Suprapubic skin (tissue), 4 donors: ENCODE measurements around the gene PTBP1. TPM values are rescaled to one million over a fixed set of nuclear protein-coding genes. Genes with fewer than 3 reads are reported as not detected.

Experiments used
- DNase-seq, 2 donors: peaks; one replicate each; pipeline ENCODE4 v3.0.0-alpha.2; 2019; ENCODE audit warnings: low spot score in 2 of 2
- H3K27ac ChIP-seq: fragments of 200-600 bp; sonication (generic); one replicate; pipeline ENCODE4 v1.5.1; 2019
- H3K27me3 ChIP-seq: fragments of 200-600 bp; sonication (generic); one replicate; pipeline ENCODE4 v1.5.1; 2019
- H3K36me3 ChIP-seq: fragments of 200-600 bp; sonication (generic); one replicate; pipeline ENCODE4 v1.5.1; 2019
- H3K4me1 ChIP-seq: fragments of 200-600 bp; sonication (generic); one replicate; pipeline ENCODE4 v1.5.1; 2019
- H3K4me3 ChIP-seq: fragments of 200-600 bp; sonication (generic); one replicate; pipeline ENCODE4 v1.5.1; 2019; ENCODE audit warnings: mild to moderate bottlenecking
- H3K9me3 ChIP-seq: fragments of 200-600 bp; sonication (generic); one replicate; pipeline ENCODE4 v1.5.1; 2019
- EP300 ChIP-seq: sonication (generic); formaldehyde crosslinking; IDR thresholded peaks from one replicate; pipeline ENCODE4 v1.6.1; 2017; ENCODE audit warnings: antibody characterized with exemption
- POLR2A ChIP-seq, 2 donors: fragments of 450-650 bp; IDR thresholded peaks; one replicate each; pipeline ENCODE4 v1.6.1; 2017; ENCODE audit warnings: antibody characterized with exemption in 2 of 2, mild to moderate bottlenecking in 2 of 2, moderate library complexity in 2 of 2
- POLR2AphosphoS5 ChIP-seq, 3 donors: sonication (generic); formaldehyde crosslinking; IDR thresholded peaks; one replicate each; pipeline ENCODE4 v1.6.1; 2017; ENCODE audit warnings: antibody characterized with exemption in 3 of 3
- WGBS: methylation state at CpG from one replicate; pipeline ENCODE4 v1.1.5; 2018; 5-methylcytosine and 5-hydroxymethylcytosine counted together
- total RNA-seq, 4 donors: library from RNA; depleted of rRNA; stranded (reverse); fragments of >200 nt; gene quantifications; one replicate each; pipeline ENCODE4 v1.1.0, GENCODE V29; 2016
- TF ChIP-seq, protein P1 (sequence below), 2 donors: fragments of 200-600 bp in 1 of 2; fragments of 450-650 bp in 1 of 2; sonication (generic) in 1 of 2; IDR thresholded peaks; one replicate each; pipeline ENCODE4 v1.5.1; 2016 to 2019; ENCODE audit warnings: antibody characterized with exemption in 2 of 2, mild to moderate bottlenecking in 1 of 2, moderate library complexity in 1 of 2

Gene PTBP1
- total RNA-seq, 4 donors from 2014 or later: 152 to 227 (median 174) TPM

DNA sequence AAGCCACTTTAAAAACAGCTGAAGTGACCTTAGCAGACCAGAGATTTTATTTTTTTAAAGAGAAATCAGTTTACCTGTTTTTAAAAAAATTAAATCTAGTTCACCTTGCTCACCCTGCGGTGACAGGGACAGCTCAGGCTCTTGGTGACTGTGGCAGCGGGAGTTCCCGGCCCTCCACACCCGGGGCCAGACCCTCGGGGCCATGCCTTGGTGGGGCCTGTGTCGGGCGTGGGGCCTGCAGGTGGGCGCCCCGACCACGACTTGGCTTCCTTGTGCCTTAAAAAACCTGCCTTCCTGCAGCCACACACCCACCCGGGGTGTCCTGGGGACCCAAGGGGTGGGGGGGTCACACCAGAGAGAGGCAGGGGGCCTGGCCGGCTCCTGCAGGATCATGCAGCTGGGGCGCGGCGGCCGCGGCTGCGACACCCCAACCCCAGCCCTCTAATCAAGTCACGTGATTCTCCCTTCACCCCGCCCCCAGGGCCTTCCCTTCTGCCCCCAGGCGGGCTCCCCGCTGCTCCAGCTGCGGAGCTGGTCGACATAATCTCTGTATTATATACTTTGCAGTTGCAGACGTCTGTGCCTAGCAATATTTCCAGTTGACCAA is 13.7 kb downstream of the PTBP1 start:
- H3K4me1 ChIP-seq: no peaks in the 10 kb centered on the region
- TF ChIP-seq, protein P1, sequence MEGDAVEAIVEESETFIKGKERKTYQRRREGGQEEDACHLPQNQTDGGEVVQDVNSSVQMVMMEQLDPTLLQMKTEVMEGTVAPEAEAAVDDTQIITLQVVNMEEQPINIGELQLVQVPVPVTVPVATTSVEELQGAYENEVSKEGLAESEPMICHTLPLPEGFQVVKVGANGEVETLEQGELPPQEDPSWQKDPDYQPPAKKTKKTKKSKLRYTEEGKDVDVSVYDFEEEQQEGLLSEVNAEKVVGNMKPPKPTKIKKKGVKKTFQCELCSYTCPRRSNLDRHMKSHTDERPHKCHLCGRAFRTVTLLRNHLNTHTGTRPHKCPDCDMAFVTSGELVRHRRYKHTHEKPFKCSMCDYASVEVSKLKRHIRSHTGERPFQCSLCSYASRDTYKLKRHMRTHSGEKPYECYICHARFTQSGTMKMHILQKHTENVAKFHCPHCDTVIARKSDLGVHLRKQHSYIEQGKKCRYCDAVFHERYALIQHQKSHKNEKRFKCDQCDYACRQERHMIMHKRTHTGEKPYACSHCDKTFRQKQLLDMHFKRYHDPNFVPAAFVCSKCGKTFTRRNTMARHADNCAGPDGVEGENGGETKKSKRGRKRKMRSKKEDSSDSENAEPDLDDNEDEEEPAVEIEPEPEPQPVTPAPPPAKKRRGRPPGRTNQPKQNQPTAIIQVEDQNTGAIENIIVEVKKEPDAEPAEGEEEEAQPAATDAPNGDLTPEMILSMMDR (IDR thresholded peaks at IDR 0.05): no peak
- TF ChIP-seq POLR2A (IDR thresholded peaks at IDR 0.05): no peak
- TF ChIP-seq EP300: no peak
- TF ChIP-seq POLR2AphosphoS5 (IDR thresholded peaks at IDR 0.05): no peak
- H3K4me3 ChIP-seq: no peak overlapping the region
- H3K27ac ChIP-seq: no peak overlapping the region
- no peaks in the 10 kb centered on the region for H3K27me3 ChIP-seq
- WGBS: 77% methylated on average over 20 of the region's 25 CpGs
- peaks cover 74% of the 10 kb centered on the region for H3K36me3 ChIP-seq
- no peaks in the 10 kb centered on the region for H3K9me3 ChIP-seq
- DNase-seq: no peak

DNA sequence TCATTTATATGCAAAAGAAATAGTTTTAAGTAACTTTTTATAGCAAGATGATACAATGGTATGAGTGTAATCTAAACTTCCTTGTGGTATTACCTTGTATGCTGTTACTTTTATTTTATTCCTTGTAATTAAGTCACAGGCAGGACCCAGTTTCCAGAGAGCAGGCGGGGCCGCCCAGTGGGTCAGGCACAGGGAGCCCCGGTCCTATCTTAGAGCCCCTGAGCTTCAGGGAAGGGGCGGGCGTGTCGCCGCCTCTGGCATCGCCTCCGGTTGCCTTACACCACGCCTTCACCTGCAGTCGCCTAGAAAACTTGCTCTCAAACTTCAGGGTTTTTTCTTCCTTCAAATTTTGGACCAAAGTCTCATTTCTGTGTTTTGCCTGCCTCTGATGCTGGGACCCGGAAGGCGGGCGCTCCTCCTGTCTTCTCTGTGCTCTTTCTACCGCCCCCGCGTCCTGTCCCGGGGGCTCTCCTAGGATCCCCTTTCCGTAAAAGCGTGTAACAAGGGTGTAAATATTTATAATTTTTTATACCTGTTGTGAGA is 14.3 kb downstream of the PTBP1 start:
- TF ChIP-seq POLR2AphosphoS5 (IDR thresholded peaks at IDR 0.05) (no peak), EP300 (no peak), POLR2A (IDR thresholded peaks at IDR 0.05) (no peak)
- TF ChIP-seq, protein P1 (IDR thresholded peaks at IDR 0.05): no peak
- Histone ChIP-seq H3K27ac (no peak overlapping the region), H3K4me1 (no peaks in the 10 kb centered on the region), H3K27me3 (no peaks in the 10 kb centered on the region), H3K36me3 (peaks cover 68% of the 10 kb centered on the region), H3K4me3 (no peak overlapping the region), H3K9me3 (no peaks in the 10 kb centered on the region)
- no peak for DNase-seq
- WGBS: 93% methylated on average over 20 of the region's 20 CpGs

DNA sequence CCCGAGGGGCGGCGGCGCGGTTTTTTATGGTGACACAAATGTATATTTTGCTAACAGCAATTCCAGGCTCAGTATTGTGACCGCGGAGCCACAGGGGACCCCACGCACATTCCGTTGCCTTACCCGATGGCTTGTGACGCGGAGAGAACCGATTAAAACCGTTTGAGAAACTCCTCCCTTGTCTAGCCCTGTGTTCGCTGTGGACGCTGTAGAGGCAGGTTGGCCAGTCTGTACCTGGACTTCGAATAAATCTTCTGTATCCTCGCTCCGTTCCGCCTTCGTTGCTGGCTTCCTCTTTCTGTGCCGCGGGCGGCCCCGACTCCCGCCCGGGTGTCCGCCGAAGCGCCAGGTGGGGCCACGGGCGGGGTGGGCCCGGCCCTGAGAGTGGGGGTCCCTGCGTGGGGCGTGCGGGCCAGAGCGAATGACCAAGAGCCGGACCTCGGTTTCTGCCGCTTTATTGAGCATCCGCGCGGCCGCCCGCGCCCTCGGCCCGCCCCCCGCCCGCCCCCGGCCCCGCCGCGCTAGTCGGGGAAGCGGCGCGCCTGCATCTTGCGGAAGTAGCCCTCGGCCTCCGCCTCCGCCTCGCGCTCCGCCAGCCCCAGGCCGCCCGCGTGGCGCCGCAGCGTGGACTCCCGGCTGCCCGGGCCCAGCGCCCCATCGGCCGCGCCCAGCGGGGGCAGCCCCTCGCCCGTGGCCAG is 14.9 kb downstream of the PTBP1 start:
- no peak overlapping the region for H3K27ac ChIP-seq
- DNase-seq: no peak
- H3K4me3 ChIP-seq: no peak overlapping the region
- 91% methylated on average over 41 of the region's 80 CpGs for WGBS
- H3K9me3 ChIP-seq: no peaks in the 10 kb centered on the region
- H3K4me1 ChIP-seq: no peaks in the 10 kb centered on the region
- no peak for TF ChIP-seq POLR2A (IDR thresholded peaks at IDR 0.05)
- TF ChIP-seq POLR2AphosphoS5 (IDR thresholded peaks at IDR 0.05): no peak
- TF ChIP-seq, protein P1 (IDR thresholded peaks at IDR 0.05): no peak
- TF ChIP-seq EP300: no peak
- no peaks in the 10 kb centered on the region for H3K27me3 ChIP-seq
- H3K36me3 ChIP-seq: peaks cover 62% of the 10 kb centered on the region

DNA sequence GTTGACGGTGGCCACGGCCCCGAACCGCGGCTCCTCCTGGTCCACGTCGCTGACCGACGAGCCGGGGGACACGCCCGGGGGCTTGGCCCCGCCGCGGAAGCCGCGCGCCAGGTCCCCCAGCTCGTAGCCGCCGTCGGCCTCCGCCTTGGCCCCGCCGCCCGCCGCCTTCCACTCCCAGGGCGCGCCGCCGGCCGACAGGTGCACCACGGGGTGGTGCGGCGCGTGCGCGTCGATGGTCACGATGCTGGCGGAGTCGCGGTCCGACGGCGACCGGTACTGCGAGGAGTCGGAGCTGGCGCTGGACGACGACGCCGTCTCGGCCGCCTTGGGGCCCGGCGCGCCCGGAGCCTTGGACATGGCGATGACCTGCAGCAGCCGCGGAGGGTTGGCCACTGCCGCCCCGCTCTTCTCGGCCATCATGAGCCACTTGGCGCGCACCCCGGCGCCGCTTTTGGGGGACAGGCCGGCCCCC is 15.5 kb downstream of the PTBP1 start:
- no peak for DNase-seq
- no peak overlapping the region for H3K4me3 ChIP-seq
- 96% methylated on average over 46 of the region's 72 CpGs for WGBS
- H3K4me1 ChIP-seq: no peaks in the 10 kb centered on the region
- TF ChIP-seq, protein P1 (IDR thresholded peaks at IDR 0.05): no peak
- TF ChIP-seq POLR2AphosphoS5 (IDR thresholded peaks at IDR 0.05) (no peak), POLR2A (IDR thresholded peaks at IDR 0.05) (no peak), EP300 (no peak)
- H3K9me3 ChIP-seq: no peaks in the 10 kb centered on the region
- H3K27me3 ChIP-seq: no peaks in the 10 kb centered on the region
- H3K27ac ChIP-seq: no peak overlapping the region
- H3K36me3 ChIP-seq: peaks cover 56% of the 10 kb centered on the region
